ENCODE results near the gene ZNF71.

DNA sequence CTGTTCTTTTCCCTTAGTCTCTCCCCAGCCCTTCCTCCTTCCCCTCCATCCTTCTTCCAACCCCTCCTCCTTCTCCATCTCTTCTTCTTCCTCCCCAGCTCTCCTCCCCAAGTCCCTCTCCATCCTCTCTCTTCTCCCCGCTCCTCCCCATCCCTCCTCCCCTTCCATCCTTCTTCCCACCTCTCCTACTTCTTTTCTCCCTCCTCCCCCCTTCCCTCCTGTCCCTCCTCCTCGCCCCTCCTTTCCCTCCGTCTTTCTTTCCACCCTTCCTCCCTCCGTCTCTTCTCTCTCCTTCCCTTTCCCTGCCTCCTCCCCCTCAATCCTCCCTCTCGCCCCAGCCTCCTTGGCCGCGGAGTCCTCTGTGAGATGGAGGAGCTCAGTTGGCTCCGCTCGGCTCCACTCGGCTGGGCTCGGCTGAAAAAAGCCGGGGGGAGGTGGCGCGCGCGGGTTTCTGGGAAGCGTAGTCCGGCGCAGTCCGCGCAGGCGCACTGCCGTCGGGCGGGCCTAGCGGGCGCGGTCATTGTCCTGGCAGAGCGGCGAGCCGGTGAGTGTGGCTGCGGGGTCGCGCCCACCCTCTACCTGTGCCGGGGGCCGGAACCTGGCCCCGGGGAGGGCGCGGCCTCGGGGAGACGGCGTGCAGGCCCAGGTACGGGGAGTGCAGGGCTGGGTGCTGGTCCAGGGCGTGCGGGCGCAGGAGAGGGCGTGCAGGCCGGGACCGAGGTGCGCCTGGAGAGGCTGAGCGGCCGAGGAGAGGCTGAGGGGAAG is at the start of gene ZNF71:
- TF ChIP-seq, protein P1, sequence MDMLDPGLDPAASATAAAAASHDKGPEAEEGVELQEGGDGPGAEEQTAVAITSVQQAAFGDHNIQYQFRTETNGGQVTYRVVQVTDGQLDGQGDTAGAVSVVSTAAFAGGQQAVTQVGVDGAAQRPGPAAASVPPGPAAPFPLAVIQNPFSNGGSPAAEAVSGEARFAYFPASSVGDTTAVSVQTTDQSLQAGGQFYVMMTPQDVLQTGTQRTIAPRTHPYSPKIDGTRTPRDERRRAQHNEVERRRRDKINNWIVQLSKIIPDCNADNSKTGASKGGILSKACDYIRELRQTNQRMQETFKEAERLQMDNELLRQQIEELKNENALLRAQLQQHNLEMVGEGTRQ (CRISPR knock-in tag; IDR thresholded peaks at IDR 0.05) = no peak
- TF ChIP-seq CREB1 (CRISPR knock-in tag; IDR thresholded peaks at IDR 0.05) (no peak), CREM (CRISPR knock-in tag; IDR thresholded peaks at IDR 0.05) (no peak), E2F1 (CRISPR knock-in tag; IDR thresholded peaks at IDR 0.05) (no peak)
- TF ChIP-seq, protein P2, sequence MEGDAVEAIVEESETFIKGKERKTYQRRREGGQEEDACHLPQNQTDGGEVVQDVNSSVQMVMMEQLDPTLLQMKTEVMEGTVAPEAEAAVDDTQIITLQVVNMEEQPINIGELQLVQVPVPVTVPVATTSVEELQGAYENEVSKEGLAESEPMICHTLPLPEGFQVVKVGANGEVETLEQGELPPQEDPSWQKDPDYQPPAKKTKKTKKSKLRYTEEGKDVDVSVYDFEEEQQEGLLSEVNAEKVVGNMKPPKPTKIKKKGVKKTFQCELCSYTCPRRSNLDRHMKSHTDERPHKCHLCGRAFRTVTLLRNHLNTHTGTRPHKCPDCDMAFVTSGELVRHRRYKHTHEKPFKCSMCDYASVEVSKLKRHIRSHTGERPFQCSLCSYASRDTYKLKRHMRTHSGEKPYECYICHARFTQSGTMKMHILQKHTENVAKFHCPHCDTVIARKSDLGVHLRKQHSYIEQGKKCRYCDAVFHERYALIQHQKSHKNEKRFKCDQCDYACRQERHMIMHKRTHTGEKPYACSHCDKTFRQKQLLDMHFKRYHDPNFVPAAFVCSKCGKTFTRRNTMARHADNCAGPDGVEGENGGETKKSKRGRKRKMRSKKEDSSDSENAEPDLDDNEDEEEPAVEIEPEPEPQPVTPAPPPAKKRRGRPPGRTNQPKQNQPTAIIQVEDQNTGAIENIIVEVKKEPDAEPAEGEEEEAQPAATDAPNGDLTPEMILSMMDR (IDR thresholded peaks at IDR 0.05) = no peak

Data from WTC11 (cell line).